HG02610 (cell line): ENCODE data around the gene TRIAP1.

ENCODE experiments used
- ATAC-seq: cut with Tn5 transposase; IDR thresholded peaks from one replicate; pipeline ENCODE4 v1.9.1; 2021; ENCODE audit warnings: mild to moderate bottlenecking, moderate library complexity; ENCODE audit not compliant: unreplicated experiment

TRIAP1 gene

DNA sequence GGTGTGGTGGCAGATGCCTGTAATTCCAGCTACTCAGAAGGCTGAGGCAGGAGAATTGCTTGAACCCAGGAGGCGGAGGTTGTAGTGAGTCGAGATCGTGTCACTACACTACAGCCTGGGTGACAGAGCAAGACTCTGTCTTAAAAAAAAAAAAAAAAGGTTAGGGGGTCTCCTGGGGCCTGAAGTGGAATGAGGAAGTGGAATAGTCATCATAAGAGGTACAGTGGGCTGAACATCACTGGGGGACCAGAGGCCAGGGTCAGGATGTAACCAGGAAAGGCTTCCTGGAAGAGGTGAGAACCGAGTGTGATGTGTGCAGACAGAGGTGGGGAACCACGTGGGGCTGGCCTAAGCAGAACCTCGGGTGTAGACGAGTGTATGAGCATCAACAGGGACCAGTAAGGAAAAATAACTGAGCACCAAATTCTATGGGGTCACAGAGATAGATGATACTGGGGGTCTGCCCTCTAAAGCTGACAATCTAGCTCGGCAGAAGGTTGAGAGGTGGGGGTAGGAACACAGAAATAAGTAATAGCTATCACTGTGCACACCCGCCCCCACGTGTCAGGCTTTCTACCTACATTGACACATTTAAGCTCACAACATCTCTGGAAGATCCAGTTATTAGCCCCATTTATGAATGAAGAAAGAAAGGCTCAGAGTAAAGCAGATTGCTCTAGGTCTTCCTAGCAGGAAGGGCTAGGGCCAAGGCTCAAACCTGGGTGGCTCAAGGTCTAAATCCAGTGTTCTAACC lies 13.2 kb downstream of the TRIAP1 start:
- ATAC-seq: no peak

DNA sequence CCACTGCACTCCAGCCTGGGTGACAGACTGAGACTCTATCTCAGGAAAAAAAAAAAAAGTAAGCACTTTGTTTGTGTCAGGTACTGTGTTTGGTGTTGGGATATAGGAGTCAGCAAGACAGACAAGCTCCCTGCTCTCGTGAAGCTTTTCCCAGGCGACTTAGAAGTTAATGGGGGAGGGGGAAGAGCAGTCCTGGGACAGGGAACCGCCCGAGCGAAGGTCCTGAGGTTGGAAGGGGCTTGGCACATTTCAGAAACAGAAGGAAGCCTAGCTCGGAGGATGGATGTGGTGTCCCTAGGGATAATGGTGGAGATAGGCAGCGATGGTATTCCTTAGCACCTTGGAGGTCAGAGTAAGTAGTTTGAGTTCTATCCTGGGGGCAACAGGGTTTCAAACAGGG lies 16.8 kb downstream of the TRIAP1 start:
- no peak for ATAC-seq

DNA sequence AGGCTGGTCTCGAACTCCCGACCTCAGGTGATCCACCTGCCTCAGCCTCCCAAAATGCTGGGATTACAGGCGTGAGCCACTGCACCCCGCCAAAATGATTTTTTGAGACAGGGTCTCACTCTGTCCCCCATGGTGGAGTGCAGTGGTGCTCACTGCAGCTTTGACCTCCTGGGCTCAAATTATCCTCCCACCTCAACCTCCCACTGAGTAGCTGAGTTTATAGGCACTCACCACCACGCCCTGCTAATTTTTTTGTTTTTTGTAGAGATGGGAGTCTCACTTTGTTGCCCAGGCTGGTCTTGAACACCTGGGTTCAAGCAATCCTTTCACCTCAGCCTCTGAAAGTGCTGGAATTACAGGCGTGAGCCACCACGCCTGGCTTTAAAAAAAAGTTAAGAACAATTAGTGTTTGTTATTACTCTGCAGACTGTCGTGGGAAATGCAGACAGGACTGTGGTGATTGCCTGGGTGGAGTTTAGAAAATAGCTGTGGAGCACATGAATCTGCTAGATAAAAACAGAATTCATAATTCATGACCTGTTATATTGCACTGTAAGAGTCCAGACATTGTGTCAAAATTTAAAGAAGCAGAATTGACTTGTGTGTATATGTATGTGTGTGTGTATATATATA lies 17.5 kb downstream of the TRIAP1 start:
- ATAC-seq: no peak

DNA sequence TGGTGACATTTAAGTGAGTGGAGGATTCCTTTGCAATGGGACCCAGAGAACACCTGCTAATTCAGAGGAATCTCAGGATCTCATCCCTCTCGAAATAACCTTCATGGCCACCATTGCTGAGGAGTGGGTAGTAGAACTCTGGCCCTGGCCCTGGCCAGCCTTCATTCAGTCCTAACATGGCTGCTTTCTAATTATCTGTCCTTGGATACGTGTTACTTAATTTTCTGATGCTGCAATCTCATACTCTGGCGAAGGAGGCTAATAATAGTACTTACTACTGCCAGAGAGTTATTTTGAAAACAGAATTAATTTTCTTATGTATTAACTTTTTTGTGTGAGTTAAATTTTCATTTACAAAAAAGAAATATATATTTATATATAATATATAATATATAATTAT lies 20.4 kb downstream of the TRIAP1 start:
- ATAC-seq: no peak

DNA sequence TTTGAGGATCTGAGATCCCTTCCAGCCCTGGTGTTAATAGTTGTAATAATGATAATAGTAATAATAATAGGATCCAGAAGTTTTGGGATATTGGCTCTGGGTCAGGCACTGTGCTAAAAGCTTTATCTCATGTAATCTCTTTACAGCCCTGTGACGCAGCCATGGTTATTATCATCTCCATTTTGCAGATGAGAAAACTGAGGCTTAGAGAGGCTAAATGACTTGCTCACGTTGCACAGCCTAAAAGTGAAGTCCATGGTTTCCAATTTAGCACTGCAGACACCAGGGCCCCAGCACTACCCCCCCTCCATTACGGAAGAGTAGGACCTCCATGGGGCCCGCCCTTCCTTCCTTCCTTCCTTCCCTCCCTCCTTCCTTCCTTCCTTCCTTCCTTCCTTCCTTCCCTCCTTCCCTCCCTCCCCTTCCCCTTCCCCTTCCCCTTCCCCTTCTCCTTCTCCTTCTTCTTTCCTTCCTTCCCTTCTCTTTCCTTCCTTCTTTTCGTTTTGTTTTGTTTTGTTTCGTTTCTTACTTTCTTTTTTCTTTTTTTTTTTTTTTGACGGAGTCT lies 23.2 kb downstream of the TRIAP1 start:
- no peak for ATAC-seq

DNA sequence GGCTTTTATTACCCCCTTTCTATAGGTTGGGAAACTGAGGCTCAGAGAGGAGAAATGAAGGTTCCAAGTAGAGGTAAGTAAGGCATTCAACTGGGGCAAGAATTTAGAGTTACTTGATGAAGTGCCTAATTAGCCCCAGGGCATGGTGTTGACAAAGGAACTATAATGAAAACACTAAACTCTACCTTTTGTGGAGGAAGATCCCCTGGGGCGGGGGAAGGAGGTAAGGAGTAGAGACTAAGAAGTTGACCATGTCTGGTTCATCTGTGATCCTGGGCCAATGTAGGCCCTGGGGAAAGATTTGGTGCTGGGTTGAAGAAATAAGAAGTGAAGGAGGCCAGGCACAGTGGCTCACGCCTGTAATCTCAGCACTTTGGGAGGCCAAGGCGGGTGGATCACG lies 24.5 kb downstream of the TRIAP1 start:
- ATAC-seq: no peak

DNA sequence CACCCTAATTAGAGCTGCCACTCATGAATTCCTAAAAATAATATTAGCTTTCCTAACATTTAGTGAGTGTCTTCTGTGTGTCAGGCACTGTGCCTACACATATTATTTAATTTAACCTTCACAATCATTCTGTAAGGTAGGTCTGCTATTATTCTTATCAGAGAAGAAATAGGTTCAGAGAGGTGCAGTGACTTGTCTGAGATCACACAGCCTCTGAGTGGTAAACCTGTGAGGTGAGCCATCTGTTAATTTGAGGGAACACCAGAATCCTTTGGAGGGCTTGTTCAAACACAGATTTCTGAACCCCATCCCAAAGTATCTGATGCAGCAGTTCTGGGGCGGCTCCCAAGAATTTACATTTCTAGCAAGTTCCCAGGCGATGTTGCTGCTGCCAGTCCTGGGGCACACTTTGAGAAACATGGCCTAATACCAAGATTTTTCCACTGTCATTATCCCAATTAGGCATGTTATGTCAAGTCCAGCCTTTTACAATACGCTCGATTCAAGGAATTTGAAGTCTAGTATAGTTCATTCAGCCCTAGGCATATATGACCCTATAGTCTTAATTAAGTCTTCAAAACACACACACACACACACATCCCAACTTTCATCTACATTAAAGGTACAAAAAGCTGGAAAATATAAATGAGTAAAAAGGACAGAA lies 28.1 kb downstream of the TRIAP1 start:
- ATAC-seq: no peak

DNA sequence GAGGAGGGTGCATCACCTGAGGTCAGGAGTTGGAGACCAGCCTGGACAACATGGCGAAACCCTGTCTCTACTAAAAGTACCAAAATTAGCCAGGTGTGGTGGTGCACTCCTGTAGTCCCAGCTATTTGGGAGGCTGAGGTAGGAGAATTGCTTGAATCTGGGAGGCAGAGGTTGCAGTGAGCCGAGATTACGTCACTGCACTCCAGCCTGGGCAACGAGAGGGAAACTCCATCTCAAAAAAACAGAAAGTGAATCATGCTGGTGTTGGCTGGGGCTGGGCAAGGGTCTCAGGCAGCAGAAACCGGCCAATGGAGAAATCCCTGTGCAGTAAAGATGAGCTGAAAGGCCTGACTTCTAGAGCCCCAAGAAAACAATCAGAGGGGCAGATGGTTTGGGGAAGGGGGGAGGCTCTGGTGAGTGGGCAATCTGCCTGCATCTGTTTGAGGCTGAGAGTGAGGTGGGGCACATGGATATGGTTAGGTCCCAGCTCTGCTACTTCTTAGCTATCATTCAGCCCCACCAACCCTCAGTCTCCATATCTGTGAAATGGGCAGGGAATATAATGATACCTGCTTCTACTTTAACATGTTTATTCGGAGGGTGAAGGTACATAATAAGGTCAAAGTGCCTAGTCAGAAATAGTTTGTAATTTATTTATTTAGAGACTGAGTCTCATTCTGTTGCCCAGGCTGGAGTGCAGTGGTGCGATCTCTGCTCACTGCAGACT lies 29.5 kb downstream of the TRIAP1 start:
- ATAC-seq: no peak

DNA sequence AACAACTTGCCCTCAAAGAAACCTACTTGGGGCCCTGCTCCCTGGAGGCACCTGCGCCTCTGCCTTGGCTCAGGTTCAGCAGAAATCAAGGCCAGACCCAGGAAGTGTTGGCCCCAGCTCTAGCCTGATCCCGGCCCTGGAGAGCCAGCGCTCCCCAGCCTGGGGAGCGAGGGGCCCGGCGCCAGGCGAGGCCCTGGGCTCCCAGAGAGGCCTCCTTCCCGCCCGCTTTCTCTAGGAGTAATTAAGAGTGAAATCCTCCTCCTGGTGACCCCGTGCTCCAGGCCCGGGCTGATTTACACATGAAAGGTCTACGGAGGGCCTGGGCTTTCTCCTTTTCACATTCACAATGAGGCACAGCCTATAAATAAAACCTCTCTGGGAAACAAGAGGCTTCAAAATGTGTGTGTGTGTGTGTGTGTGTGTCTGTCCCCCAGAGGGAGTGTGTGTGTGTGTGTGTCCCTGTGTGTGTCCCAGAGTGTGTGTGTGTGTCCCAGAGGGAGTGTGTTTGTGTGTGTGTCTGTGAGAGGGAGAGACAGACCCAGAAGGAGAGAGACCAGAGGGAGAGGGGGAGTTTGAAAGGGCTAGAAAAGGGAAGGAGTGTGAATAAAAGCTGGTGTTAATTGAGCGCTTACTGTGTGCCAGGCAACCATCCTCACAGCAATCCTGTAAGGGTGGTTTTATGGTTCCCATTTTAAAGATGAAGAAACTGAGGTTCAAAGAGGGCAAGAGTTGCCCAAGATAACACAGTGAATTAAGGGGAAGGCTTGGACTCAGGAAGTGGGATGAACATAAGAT lies 32.1 kb downstream of the TRIAP1 start:
- ATAC-seq: no peak

DNA sequence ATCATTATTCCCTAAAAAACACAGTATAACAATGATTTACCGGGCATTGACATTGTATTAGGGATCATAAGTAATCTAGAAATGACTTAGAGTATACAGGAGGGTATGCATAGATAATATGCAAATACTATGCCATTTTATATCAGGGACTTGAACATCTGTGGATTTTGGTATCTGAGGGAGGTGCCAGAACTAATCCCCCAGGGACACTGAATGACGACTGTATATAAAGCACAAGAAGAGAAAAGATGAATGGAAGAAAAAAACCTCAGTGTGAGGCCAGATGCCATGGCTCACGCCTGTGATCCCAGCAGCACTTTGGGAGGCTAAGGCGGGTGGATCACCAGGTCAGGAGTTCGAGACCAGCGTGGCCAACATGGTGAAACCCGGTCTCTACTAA lies 33.8 kb downstream of the TRIAP1 start:
- ATAC-seq: no peak

DNA sequence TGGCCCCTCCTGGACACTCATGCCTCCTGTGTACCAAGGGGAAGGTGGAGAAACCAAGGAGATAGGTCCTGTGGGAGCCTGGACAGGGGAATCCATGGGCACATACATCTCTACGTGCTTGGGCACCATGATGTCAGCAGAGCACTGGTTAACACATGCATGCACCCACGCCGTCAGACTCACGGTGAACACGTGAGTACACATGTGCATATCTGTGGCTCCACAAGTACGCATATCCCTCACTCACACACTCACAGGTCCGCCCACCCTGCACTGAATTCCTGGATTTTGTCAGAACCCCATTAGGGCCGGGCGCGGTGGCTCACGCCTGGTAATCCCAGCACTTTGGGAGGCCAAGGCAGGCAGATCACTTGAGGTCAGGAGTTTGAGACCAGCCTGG lies 37.4 kb downstream of the TRIAP1 start:
- ATAC-seq: no peak

DNA sequence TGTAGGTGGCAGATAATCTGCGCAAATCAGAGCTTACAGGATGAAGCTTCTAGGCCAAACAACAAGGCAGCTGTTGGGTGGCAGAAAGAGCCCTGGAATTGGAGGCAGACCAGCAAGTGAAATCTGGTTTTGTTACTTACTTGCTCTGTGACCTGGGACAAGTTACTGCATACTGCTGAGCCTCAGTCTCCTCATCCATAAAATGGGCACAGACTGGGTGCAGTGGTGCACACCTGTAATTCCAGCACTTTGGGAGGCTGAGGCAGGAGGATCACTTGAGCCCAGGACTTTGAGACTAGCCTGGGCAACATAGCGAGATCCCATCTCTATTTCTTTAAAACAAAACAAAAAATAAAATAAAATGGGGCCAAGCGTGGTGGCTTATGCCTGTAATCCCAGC lies 39.6 kb downstream of the TRIAP1 start:
- ATAC-seq: no peak

DNA sequence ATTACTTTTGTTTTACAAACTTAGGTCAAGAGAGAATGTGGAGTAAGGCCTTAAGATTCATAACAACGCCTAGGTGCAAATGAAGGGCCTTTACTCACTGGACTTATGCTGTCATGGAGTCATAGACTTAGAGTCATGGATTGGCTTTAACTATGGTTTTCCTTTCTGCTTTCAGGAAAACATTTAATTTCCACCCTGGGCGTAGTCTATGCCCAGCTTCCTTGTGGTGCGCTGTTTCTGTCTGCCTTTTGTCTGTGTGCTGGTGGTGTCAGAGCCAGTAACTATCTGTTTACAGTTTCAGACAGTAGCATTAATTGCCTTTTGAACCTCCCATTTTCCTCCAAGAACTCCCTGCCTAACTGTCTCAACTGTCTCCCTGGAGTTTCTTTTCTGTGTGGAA lies 40.1 kb downstream of the TRIAP1 start:
- no peak for ATAC-seq

DNA sequence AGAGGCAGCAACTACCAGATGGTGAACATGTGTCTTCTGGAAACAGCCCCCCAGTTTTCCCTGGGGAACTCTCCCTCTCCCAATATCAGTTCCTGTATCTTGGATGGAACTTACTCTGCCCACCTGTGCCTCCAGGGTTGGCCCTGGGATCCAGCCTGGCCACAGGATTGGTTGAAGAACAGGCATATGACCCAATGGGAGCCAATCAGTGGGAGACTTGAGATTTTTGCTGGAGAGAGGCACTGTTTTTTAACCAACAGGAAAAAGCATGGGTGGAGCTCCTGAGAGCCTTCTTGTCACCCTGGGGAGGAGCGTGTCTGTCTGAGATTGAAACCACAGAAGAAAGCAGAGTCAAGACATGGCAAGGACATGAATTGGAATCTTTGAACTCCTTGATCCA lies 41.9 kb downstream of the TRIAP1 start:
- no peak for ATAC-seq

DNA sequence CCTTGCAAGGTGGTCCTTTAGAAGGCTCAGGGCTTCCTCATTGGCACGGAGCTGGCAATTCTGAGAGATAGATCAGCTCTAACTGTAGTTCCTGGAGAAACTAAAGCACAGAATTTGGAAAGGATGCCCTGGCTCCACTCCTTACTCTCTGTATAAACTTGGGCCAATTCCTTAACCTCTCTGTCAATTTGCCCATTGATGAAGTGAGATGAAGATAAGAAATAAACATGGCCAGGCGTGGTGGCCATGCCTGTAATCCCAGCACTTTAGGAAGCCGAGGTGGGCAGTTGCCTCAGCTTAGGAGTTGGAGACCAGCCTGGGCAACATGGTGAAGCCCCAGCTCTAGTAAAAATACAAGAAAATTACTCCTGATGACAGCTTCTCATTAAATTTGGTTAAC lies 42.3 kb downstream of the TRIAP1 start:
- no peak for ATAC-seq

DNA sequence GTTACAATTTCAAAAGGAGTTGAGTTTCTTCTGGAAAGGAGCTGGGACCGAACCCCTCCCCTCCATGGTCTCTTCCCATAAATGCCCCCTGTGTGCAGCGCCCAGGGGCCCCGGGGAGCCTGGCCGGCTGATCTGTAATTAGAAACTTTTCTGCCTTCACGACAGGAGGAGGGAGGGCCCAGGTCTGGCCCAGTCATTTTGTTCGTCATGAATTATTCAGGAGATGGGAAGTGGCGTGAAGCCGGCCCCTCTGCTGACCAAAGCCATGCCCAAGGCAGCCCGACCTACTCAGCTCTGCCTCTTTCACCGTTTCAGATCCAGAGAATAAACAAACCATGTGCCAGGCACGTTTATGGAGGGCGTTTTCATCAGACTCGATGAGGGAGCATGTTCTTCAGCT lies 44.0 kb downstream of the TRIAP1 start:
- ATAC-seq: no peak

DNA sequence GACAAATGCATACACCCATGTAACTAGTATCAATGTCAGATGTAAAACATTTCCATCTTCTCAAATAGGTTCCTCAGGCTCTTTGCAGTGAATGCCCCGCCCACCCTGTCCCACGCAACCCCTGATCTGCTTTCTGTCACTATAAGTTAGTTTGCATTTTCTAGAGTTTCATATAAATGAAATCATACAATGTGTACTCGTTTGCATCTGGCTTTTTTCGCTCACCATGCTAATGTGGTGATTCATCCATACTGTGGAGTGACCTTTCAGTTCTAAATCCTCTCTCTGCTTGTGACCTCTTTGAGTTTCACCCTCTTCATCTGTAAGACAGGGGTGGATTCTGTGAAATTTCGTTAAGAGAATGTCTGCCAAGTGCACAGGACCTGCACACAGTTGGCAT lies 46.7 kb downstream of the TRIAP1 start:
- ATAC-seq: no peak

DNA sequence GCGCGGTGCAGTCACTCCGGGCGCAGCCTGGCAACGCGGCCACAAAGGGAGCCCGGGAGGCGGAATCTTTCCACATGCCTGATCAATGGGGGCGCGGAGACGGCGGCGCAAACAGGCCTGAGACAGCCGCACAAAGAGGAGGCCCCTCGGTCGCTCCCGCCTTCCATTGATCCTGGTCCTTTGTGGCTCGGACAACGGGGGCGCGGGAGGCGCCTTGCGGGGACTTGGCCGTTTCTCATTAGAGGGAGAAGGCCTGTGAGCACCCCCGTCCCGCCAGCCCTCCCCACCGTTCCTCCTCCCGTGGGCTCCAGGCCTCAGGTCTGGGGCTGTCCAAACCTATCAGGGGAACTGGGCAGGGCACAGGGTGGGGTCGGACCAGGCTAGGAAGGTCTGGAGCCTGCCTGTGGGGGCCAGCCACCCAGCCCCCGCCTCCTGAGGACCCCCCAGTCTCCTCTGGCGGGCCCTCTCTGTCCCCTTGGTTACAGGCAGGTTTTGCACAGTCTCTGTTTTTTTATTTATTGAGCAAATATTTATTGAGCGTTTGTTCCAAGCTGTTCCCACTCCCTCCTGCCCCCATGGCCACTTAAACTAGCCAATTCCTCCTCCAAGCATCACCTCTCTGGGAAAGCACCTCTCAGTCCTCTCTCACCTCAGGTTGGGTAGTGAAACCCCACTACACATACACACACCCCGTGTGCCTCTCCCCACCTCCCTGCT lies 48.2 kb downstream of the TRIAP1 start:
- no peak for ATAC-seq

DNA sequence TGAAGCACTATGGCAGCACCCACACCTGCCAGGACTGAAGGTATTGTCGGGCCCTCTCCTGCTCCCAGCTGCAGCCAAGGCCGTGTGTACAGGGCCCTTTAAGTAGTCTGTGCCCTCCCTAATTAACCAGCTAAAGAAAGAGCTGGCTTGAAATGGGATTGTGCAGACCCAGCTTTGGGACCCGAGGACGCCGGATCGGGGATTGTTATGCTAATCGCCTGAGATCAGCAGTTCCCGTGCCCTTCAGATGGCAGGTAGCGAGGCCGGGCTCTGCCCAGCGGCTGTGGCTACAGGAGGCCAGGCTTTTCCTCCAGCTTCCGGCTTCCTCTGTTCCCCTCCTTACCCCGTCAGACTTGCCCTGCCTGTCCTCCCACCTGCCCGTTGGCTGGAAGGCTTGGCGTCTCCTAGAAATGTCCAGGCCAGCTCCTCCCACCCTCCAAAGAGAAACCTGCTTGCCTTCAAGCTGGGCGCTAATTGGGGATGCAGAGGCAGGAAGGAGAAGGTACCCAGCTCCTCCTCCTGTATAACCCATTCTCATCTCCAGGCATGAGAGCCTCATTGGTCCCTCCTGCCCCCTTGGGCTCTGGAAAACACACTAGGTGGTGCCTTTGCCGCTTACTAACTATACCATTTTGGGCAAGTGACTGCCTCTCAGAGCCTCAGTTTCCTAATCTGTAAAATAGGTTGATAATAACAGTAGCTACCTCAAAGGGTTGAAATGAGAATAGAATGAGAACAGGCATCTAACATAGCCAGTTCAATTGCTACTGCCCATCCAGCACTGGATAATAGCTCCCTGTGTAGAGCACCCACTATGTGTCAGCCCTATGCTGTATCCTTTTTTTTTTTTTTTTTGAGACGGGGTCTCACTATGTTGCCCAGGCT lies 51.5 kb downstream of the TRIAP1 start:
- ATAC-seq: no peak
